Right cardiac atrium (tissue), 5 donors: ENCODE measurements around the gene PC. TPM values are rescaled to one million over a fixed set of nuclear protein-coding genes. Genes with fewer than 3 reads are reported as not detected.
"Not testable (repeated sequence)": the region's sequence is repeated elsewhere in the genome, so short reads cannot be mapped to it uniquely, and the experiment has no call there.

Source experiments
- ATAC-seq, 2 donors: fragments of 200-7000 bp; cut with Tn5 transposase; one replicate each; pipeline versions ENCODE4 v1.8.0 to v1.9.1; 2020; ENCODE audit warnings: moderate library complexity in 2 of 2, mild to moderate bottlenecking in 1 of 2
- DNase-seq, 3 donors: peaks; one replicate each; pipeline ENCODE4 v3.0.0-alpha.2; 2020
- H3K27ac ChIP-seq: one replicate; pipeline ENCODE4 v1.5.1; 2013; ENCODE audit warnings: mild to moderate bottlenecking, low read length, control low read depth, moderate library complexity
- H3K27me3 ChIP-seq: one replicate; pipeline ENCODE4 v1.6.1; 2013; ENCODE audit not compliant: control insufficient read depth, insufficient read depth
- H3K4me1 ChIP-seq: one replicate; pipeline ENCODE4 v1.6.1; 2013; ENCODE audit warnings: low read length; ENCODE audit not compliant: control insufficient read depth, insufficient read depth
- H3K4me3 ChIP-seq: one replicate; pipeline ENCODE4 v1.5.1; 2013; ENCODE audit warnings: low read length, control low read depth
- H3K9me3 ChIP-seq: one replicate; pipeline ENCODE4 v1.6.1; 2013; ENCODE audit warnings: low read length; ENCODE audit not compliant: control insufficient read depth
- WGBS: extraction: QIAGEN DNeasy Blood & Tissue Kit; methylation state at CpG from one replicate; pipeline ENCODE4 v1.1.7; 2013; 5-methylcytosine and 5-hydroxymethylcytosine counted together
- intact Hi-C, 4 donors: fragments of 100-400 bp; cut with DNase I; formaldehyde crosslinking; loops; one replicate each; pipeline versions ENCODE4 v1.11.0 to v1.14.0; 2022 to 2023
- polyA plus RNA-seq: library from polyadenylated mRNA; stranded (reverse); fragments of 200-250 nt; gene quantifications from one replicate; pipeline ENCODE4 v1.2.3, GENCODE V29; 2013
- total RNA-seq, 4 donors: library from RNA; stranded (reverse); fragmentation: NEBNext Ultra II Directional; extraction: Animal tissue kit (Norgen Biotek cat#: 25700); gene quantifications; one replicate each; pipeline ENCODE4 v1.2.1, GENCODE V29; 2021
- donor health status: healthy with polysubstance abuse.
- donor health status: DM: no; HTN: yes; CAD: no.
- donor health status: DM: no; HTN: no; CAD: no.
- donor health status: DM: no; HTN: yes; CAD: no; lungs with severe emphysema.
- donor health status: DM: yes; HTN: yes; CAD: no.

The PC gene
- total and polyA plus RNA-seq, 5 donors: 7.2 to 22.6 (median 9.6) TPM

DNA sequence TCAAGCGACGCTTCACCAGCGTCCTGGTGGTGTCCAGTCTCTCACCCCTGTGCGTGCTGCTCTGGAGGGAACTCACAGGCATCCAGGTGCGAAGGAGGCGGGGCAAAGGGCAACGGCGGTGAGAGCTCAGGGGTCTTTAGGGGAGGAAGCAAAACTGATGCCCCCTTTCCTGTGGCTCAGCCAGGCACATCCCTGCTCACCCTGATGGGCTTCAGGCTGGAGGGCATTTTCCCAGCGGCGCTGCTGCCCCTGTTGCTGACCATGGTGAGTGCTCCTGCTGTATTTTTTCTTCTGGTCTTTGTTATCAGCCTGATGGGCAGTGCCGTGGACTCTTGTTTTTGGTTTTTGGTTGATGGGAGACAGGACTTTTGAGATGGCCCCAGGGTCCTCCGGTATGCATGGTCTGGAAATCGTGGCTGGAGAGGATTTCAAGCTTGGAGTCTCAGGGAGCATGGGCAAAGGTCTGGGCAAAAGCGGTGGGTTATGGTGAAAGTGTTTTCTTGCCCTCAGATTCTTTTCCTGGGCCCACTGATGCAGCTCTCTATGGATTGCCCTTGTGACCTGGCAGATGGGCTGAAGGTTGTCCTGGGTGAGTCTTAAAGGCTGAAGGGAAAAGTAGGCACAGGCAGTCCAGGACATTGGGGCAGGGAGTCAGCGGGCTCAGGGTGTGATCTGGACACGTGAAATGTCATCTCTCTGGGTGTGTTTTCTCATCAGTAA lies 114.2 kb downstream of the PC start:
- H3K9me3 ChIP-seq: no peaks in the 10 kb centered on the region
- no peak for ATAC-seq
- DNase-seq: peak in 1 of 3 donors; percentile 6
- H3K4me3 ChIP-seq: peak overlapping the region; percentile 78
- peak overlapping the region; percentile 76 for H3K27ac ChIP-seq
- no peaks in the 10 kb centered on the region for H3K27me3 ChIP-seq
- peaks cover 5% of the 10 kb centered on the region for H3K4me1 ChIP-seq
- WGBS: 15% methylated on average over 16 of the region's 16 CpGs
- intact Hi-C loops: no loop called here

DNA sequence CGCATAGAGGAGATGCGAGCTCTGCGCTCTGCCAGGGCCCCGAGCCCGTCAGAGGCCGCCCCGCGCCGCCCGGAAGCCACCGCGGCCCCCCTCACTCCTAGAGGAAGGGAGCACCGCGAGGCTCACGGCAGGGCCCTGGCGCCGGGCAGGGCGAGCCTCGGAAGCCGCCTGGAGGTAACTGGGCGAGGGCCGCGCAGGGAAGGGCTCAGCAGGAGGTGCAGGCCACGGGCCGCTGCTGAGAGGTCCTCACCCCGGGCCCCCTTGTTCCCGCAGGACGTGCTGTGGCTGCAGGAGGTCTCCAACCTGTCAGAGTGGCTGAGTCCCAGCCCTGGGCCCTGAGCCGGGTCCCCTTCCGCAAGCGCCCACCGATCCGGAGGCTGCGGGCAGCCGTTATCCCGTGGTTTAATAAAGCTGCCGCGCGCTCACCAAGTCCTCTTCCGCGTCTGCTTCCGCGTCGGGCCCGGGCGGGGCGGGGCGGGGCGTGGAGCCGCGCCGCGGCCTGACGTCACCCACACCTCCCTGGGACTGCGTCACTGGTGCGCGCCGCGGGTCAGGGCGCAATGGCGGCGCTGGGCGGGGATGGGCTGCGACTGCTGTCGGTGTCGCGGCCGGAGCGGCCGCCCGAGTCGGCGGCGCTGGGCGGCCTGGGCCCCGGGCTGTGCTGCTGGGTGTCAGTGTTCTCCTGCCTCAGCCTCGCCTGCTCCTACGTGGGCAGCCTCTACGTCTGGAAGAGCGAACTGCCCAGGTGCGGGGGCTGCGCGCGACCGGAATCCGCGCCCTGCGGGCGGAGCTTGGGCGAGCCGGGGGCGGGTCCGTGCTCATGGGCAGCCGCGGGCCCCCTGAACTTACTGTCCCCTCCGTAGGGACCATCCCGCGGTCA lies 115.0 kb downstream of the PC start, which contains the start of gene RCE1:
TSS of gene RCE1 (plus strand) at position 546 of the 880 bp plus-strand sequence. CDS start at position 561, 15 bp downstream.
- H3K4me1 ChIP-seq: peaks cover 5% of the 10 kb centered on the region

DNA sequence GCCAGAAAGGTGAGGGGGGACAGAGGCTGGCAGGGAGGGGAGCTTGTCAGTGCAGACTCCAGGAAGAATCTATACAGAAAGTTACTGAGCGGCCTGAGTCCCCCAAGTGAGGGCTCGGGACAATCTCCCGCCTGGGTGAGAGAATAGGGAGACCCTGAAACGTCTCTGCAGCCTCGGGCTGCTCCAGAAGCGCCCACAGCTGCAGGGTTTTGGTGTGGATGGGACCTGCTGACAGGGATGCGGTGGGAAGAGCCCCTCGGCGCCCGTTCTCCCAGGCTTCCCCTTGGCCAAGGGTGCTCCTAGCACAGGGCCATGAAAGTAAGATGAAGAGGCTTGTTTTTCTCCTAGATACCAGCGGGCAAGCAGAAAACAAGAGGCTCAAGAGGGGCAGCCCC lies 115.7 kb downstream of the PC start:
- peak in 1 of 3 donors; percentile 17 for DNase-seq
- Histone ChIP-seq H3K9me3 (no peaks in the 10 kb centered on the region), H3K27me3 (no peaks in the 10 kb centered on the region), H3K4me3 (peak overlapping the region; percentile 78), H3K27ac (peak overlapping the region; percentile 68), H3K4me1 (peaks cover 5% of the 10 kb centered on the region)
- no peak for ATAC-seq
- intact Hi-C loops: no loop called here
- WGBS: 3% methylated on average over 11 of the region's 11 CpGs

More for the DNA sequence above, 115.0 kb downstream of the PC start, which contains the start of gene RCE1:
- H3K27ac ChIP-seq: peak within 1 kb of the TSS; percentile 76
- H3K4me3 ChIP-seq: peak within 1 kb of the TSS; percentile 78
- ATAC-seq (peak; percentile 96 to 97), DNase-seq (peak; percentile 89 to 97 (median 96))
- no peaks in the 10 kb centered on the region for H3K9me3 ChIP-seq
- under 1% methylated on average over 98 of the region's 98 CpGs for WGBS
- no peaks in the 10 kb centered on the region for H3K27me3 ChIP-seq
- intact Hi-C loops: no loop called here

- ATAC-seq (no peak), DNase-seq (no peak)
- Histone ChIP-seq H3K27me3 (no peaks in the 10 kb centered on the region), H3K4me1 (peaks cover 5% of the 10 kb centered on the region), H3K27ac (no peak overlapping the region), H3K4me3 (peak overlapping the region; percentile 78), H3K9me3 (no peaks in the 10 kb centered on the region)
- 86% methylated on average over 7 of the region's 7 CpGs for WGBS
- intact Hi-C loops: no loop called here
Measured at GRCh38 chr11:66841861-66842260, 116.3 kb downstream of the PC start.

DNA sequence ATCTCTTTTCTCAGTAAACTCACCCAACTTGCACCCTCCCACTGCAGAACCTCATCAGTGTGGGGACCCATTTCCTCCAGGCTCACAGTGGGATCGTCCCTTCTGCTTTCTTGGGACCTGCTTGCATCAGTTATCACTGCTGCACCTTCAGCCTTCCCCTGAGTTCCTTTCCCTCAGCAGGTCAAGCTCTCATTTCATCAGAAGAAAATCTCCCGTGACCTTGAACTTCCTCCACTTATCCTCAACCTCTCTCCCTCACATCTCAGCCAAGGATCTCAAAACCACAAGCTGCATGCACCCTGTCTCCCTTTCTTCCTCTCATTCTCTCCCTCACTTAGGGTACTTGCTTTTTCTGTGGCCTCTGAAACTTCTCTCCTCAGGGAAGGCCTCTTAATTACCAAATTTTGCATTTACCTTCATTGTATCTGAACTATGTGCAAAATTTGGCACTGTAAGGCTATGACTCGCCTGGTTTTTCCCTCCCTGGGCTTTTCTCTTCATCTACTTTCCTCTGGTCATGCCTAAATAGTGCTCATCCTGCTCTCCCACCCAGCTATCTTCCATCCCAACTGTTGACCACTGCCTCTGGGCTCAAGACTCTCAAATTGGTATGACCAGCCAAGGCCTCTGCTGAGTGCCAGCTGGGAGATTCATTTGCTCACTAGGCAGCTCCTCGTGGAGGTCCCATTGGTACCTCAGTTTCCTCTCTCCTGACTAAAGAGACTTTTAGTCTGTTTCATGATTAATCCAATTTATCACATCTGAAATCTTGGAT lies 117.7 kb downstream of the PC start:
- Histone ChIP-seq H3K27me3 (no peaks in the 10 kb centered on the region), H3K27ac (no peak overlapping the region), H3K9me3 (no peaks in the 10 kb centered on the region), H3K4me3 (no peak overlapping the region), H3K4me1 (peaks cover 5% of the 10 kb centered on the region)
- intact Hi-C loops: no loop called here
- no peak for ATAC-seq
- DNase-seq: no peak
- 80% methylated on average over 4 of the region's 4 CpGs for WGBS

DNA sequence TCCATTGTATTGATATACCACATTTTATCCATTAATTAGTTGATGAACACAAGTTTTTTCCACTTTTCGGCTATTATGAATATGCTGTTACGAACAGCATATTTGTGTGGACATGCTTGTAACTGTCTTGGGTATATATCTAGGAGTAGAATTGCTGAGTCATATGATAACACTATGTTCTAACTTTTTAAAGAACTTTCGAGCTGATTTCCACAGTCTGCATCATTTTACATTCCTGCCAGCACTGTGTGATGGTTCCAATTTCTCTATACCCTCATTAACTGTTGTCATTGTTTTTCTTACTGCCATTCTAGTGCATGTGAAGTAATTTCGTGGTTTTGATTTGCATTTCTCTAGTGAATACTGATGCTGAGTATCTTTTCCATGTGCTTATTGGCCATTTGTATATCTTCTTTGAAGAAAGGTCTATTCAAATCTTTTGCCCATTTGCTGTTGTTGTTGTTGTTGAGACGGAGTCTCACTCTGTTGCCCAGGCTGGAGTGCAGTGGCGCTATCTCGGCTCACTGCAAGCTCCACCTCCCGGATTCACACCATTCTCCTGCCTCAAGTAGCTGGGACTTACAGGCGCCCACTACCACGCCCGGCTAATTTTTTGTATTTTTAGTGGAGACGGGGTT lies 122.3 kb downstream of the PC start:
- 87% methylated on average over 12 of the region's 12 CpGs for WGBS
- H3K27me3 ChIP-seq: no peaks in the 10 kb centered on the region
- intact Hi-C loops: loop anchor here in 3 of 4 donors (2.0 to 10.0 kb wide), 4 partner anchors 141 to 431 kb away; no protein-coding TSS in a partner anchor
- no peak for ATAC-seq
- no peaks in the 10 kb centered on the region for H3K9me3 ChIP-seq
- no peak overlapping the region for H3K27ac ChIP-seq
- no peaks in the 10 kb centered on the region for H3K4me1 ChIP-seq
- no peak for DNase-seq
- no peak overlapping the region for H3K4me3 ChIP-seq

DNA sequence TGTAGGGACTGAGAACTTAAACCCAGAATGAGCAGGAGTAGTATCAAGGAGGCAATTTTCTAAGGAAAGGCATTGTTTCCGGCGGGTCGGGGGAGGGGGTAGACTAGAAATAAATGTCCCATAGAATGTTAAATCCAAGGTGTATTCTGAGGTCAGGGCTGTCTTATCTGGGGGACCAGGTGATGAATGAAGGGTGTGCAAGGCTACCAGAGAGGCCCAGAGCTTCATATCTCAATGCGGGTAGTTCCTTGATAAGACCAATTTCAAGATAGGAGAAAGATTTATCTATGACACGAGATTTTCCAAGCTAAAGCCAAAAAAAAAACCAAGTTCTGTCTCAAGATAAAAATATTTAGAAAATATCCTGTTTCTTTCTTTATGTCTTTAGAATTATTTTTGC lies 123.2 kb downstream of the PC start:
- intact Hi-C loops: loop anchor here (2.0 to 10.0 kb wide), 6 partner anchors 140 to 430 kb away; no protein-coding TSS in a partner anchor
- no peak for ATAC-seq
- Histone ChIP-seq H3K4me1 (no peaks in the 10 kb centered on the region), H3K4me3 (no peak overlapping the region), H3K27me3 (no peaks in the 10 kb centered on the region), H3K27ac (no peak overlapping the region), H3K9me3 (no peaks in the 10 kb centered on the region)
- 76% methylated on average over 5 of the region's 5 CpGs for WGBS
- DNase-seq: no peak

- Histone ChIP-seq H3K27me3 (no peaks in the 10 kb centered on the region), H3K9me3 (no peaks in the 10 kb centered on the region), H3K4me1 (no peaks in the 10 kb centered on the region), H3K27ac (no peak overlapping the region), H3K4me3 (no peak overlapping the region)
- intact Hi-C loops: loop anchor here (2.0 to 10.0 kb wide), 6 partner anchors 140 to 430 kb away; no protein-coding TSS in a partner anchor
- 66% methylated on average over 4 of the region's 4 CpGs for whole genome bisulfite sequencing
- DNase-seq (no peak), ATAC-seq (peak; percentile 8 to 17)
Measured at GRCh38 chr11:66834539-66834845, 123.7 kb downstream of the PC start.

GRCh38 chr11:66824573-66824972 lies 133.6 kb downstream of the PC start:
- 98% methylated on average over 3 of the region's 4 CpGs for WGBS
- ATAC-seq: not testable (repeated sequence)

DNA sequence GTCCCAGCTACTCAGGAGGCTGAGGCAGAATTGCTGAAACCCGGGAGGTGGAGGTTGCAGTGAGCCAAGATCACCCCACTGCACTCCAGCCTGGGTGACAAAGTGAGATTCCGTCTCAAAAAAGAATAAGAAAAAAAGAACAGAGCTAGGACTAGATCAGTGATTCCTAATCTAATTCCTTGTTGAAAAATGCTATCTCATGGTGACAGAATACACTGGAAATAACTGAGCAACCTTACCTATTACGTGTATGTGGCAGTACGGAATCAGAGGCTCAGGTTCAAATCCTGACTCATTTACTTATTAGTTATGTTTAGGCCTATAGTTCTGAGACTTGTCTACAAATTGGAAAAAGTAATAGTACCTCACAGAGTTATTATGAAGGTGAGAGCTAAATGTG lies 134.5 kb downstream of the PC start:
- no peaks in the 10 kb centered on the region for H3K27me3 ChIP-seq
- intact Hi-C loops: no loop called here
- H3K9me3 ChIP-seq: no peaks in the 10 kb centered on the region
- no peak overlapping the region for H3K4me3 ChIP-seq
- WGBS: 97% methylated on average over 4 of the region's 4 CpGs
- no peaks in the 10 kb centered on the region for H3K4me1 ChIP-seq
- DNase-seq (no peak), ATAC-seq (no peak)
- no peak overlapping the region for H3K27ac ChIP-seq

More at GRCh38 chr11:66824573-66824972, 133.6 kb downstream of the PC start:
- H3K9me3 ChIP-seq, H3K4me3 ChIP-seq, intact Hi-C loops, H3K27me3 ChIP-seq, H3K4me1 ChIP-seq, DNase-seq, H3K27ac ChIP-seq: not testable (repeated sequence)
